Stomach (tissue), 9 donors: Measurements from ENCODE around the gene KRT83. TPM values are rescaled to one million over a fixed set of nuclear protein-coding genes. Genes with fewer than 3 reads are reported as not detected.

Experiments
- DNase-seq, 2 donors: peaks; one replicate each; pipeline versions ENCODE4 v3.0.0 to v3.0.0-alpha.2; 2013 to 2019
- H3K27ac ChIP-seq, 5 donors: fragments of 200-600 bp in 4 of 5; sonication (generic) in 4 of 5; one replicate each; pipeline ENCODE4 v1.5.1; 2013 to 2019; ENCODE audit warnings: mild to moderate bottlenecking in 1 of 5, moderate library complexity in 1 of 5
- H3K27me3 ChIP-seq, 3 donors: fragments of 200-600 bp; sonication (generic); one replicate each; pipeline ENCODE4 v1.5.1; 2017 to 2019; ENCODE audit warnings: mixed run types in 1 of 3
- H3K36me3 ChIP-seq, 4 donors: fragments of 200-600 bp; sonication (generic); 1 replicate in 3 of 4; 2 replicates in 1 of 4; pipeline ENCODE4 v1.5.1; 2016 to 2019
- H3K4me1 ChIP-seq, 4 donors: fragments of 200-600 bp; sonication (generic); one replicate each; pipeline ENCODE4 v1.5.1; 2016 to 2019
- H3K4me3 ChIP-seq, 4 donors: fragments of 200-600 bp; sonication (generic) in 3 of 4; one replicate each; pipeline ENCODE4 v1.5.1; 2016 to 2019; ENCODE audit warnings: mild to moderate bottlenecking in 1 of 4
- H3K9me3 ChIP-seq, 4 donors: fragments of 200-600 bp; sonication (generic); one replicate each; pipeline ENCODE4 v1.5.1; 2016 to 2019
- EP300 ChIP-seq: sonication (generic); formaldehyde crosslinking; IDR thresholded peaks from one replicate; pipeline ENCODE4 v1.6.1; 2017; ENCODE audit warnings: antibody characterized with exemption
- POLR2A ChIP-seq, 4 donors: fragments of 450-650 bp; IDR thresholded peaks; one replicate each; pipeline ENCODE4 v1.6.1; 2016; ENCODE audit warnings: antibody characterized with exemption in 4 of 4, control low read depth in 2 of 4, mild to moderate bottlenecking in 1 of 4, moderate library complexity in 1 of 4
- POLR2AphosphoS5 ChIP-seq, 3 donors: sonication (generic); formaldehyde crosslinking; IDR thresholded peaks; one replicate each; pipeline ENCODE4 v1.6.1; 2016; ENCODE audit warnings: antibody characterized with exemption in 3 of 3
- WGBS, 5 donors: extraction: QIAGEN DNeasy Blood & Tissue Kit in 3 of 5; methylation state at CpG; one replicate each; pipeline versions ENCODE4 v1.1.5 to v1.1.7; 2013 to 2018; 5-methylcytosine and 5-hydroxymethylcytosine counted together
- intact Hi-C: fragments of 100-400 bp; cut with DNase I; formaldehyde crosslinking; loops from one replicate; pipeline ENCODE4 v1.15.1; 2023; ENCODE audit warnings: low total_unique reads
- polyA plus RNA-seq, 3 donors: library from polyadenylated mRNA; stranded (reverse); fragments of 200-250 nt; gene quantifications; one replicate each; pipeline ENCODE4 v1.2.3, GENCODE V29; 2013
- total RNA-seq, 5 donors: library from RNA; depleted of rRNA; stranded (reverse); fragments of >200 nt; gene quantifications; one replicate each; pipeline versions ENCODE4 v1.1.0 to v1.2.3, GENCODE V29; 2014 to 2016
- TF ChIP-seq, protein P1 (sequence below), 7 experiments: fragments of 450-650 bp in 4 of 7; fragments of 200-600 bp in 3 of 7; sonication (generic) in 3 of 7; IDR thresholded peaks; one replicate each; pipeline ENCODE4 v1.5.1; 2016 to 2019; ENCODE audit warnings: antibody characterized with exemption in 7 of 7, control low read depth in 2 of 7, mild to moderate bottlenecking in 1 of 7
- donor health status: healthy with polysubstance abuse.
- donor health status: Bipolar disorder and iron deficiency.
- donor health status: healthy.

Gene KRT83
- total and polyA plus RNA-seq, 8 donors: not detected

DNA sequence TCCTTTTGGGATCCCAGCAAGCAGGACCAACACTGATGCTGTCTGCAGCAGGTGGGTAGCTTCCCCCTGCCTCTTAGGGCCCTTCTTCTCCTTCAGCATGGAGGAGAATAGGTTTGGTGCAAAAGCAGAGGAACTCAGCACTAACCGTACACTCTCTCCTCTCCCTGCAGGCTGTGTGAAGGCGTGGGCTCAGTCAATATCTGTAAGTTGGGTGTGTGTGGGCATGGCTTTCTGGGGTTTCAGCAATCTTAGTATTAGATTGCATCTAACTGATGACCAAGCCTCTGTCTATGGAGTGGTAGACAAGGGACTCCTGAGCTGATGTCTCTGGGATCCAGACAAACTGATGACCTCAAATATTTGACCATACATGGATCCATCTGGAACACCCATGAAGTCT, 31.8 kb upstream of the KRT83 start:
- peaks cover 0 to 9% (median 0%) of the 10 kb centered on the region in 3 donors for H3K27me3 ChIP-seq
- peaks cover 25 to 46% (median 32%) of the 10 kb centered on the region in 4 donors for H3K4me1 ChIP-seq
- intact Hi-C loops: no loop called here
- no peak overlapping the region for H3K27ac ChIP-seq
- H3K9me3 ChIP-seq: no peaks in the 10 kb centered on the region
- DNase-seq: no peak
- no peak overlapping the region for H3K4me3 ChIP-seq
- WGBS, 5 donors: 78 to 100% (median 87%) methylated on average over 2 of the region's 2 CpGs
- TF ChIP-seq, protein P1, sequence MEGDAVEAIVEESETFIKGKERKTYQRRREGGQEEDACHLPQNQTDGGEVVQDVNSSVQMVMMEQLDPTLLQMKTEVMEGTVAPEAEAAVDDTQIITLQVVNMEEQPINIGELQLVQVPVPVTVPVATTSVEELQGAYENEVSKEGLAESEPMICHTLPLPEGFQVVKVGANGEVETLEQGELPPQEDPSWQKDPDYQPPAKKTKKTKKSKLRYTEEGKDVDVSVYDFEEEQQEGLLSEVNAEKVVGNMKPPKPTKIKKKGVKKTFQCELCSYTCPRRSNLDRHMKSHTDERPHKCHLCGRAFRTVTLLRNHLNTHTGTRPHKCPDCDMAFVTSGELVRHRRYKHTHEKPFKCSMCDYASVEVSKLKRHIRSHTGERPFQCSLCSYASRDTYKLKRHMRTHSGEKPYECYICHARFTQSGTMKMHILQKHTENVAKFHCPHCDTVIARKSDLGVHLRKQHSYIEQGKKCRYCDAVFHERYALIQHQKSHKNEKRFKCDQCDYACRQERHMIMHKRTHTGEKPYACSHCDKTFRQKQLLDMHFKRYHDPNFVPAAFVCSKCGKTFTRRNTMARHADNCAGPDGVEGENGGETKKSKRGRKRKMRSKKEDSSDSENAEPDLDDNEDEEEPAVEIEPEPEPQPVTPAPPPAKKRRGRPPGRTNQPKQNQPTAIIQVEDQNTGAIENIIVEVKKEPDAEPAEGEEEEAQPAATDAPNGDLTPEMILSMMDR (IDR thresholded peaks at IDR 0.05): no peak
- TF ChIP-seq EP300 (no peak), POLR2AphosphoS5 (IDR thresholded peaks at IDR 0.05) (no peak), POLR2A (IDR thresholded peaks at IDR 0.05) (no peak)
- H3K36me3 ChIP-seq: no peaks in the 10 kb centered on the region

DNA sequence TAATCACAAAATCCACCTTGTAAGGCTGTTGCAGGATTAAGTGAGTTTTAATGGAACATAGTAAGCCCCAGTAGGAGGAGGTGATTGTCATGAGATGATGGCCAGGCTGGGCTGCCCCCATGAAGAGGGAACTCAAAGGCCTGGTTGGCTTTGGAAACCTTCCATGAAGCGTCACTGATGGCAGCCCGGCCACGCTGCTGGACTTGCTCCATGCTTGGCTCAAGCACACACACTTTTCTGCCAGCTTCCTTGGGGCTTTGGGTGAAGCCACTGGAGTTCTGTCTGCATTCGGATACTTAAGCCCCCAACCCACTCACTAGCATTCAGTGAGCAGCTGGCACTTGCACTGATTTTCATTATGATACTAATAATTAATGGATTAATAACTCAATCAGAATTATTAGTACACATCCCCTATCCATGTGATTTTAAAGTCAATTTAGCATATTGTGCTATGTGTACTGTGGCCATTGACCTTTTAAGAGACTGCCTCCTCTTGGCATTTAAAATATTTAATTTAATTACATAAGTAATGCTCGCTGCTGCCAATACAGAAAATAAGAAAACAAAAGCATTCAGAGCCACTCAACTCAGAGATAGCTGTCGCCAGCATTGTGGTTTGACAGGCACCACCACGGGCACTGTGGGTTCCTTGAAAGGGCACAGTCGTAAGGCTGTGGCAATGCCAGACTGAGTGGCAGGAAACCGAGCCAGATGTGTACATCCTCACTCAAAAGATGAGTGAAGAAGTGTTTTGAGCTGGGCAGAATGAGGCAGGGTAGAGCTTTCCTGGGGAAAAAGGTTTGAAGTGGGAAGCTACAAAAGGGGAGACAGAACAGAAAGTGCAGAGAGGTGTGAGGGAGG, 30.2 kb upstream of the KRT83 start:
- H3K36me3 ChIP-seq: no peaks in the 10 kb centered on the region
- H3K4me3 ChIP-seq: no peak overlapping the region
- peak overlapping the region in 2 of 5 donors; percentile 15 to 35 for H3K27ac ChIP-seq
- H3K4me1 ChIP-seq: peaks cover 34 to 62% (median 42%) of the 10 kb centered on the region in 4 donors
- peaks cover 0 to 8% (median 0%) of the 10 kb centered on the region in 3 donors for H3K27me3 ChIP-seq
- TF ChIP-seq POLR2AphosphoS5 (IDR thresholded peaks at IDR 0.05): peak in 1 of 3 donors; percentile 32
- no peak for TF ChIP-seq POLR2A (IDR thresholded peaks at IDR 0.05)
- TF ChIP-seq EP300: no peak
- TF ChIP-seq, protein P1 (IDR thresholded peaks at IDR 0.05): no peak
- intact Hi-C loops: no loop called here
- DNase-seq: peak; percentile 38 to 63
- no peaks in the 10 kb centered on the region for H3K9me3 ChIP-seq
- 19 to 37% (median 24%) methylated on average over 9 of the region's 9 CpGs for WGBS, 5 donors

GRCh38 chr12:52350786-52351185, 29.6 kb upstream of the KRT83 start:
- H3K27ac ChIP-seq: peak overlapping the region in 2 of 5 donors; percentile 2 to 15
- no peak for TF ChIP-seq POLR2A (IDR thresholded peaks at IDR 0.05)
- no peak for TF ChIP-seq POLR2AphosphoS5 (IDR thresholded peaks at IDR 0.05)
- TF ChIP-seq, protein P1 (IDR thresholded peaks at IDR 0.05): no peak
- TF ChIP-seq EP300: no peak
- peaks cover 0 to 1% (median 0%) of the 10 kb centered on the region in 3 donors for H3K27me3 ChIP-seq
- no peak overlapping the region for H3K4me3 ChIP-seq
- peak in 1 of 2 donors; percentile 18 for DNase-seq
- H3K4me1 ChIP-seq: peaks cover 41 to 68% (median 48%) of the 10 kb centered on the region in 4 donors
- H3K9me3 ChIP-seq: no peaks in the 10 kb centered on the region
- no peaks in the 10 kb centered on the region for H3K36me3 ChIP-seq
- intact Hi-C loops: no loop called here
- 95 to 97% (median 96%) methylated on average over 5 of the region's 5 CpGs for WGBS, 5 donors

DNA sequence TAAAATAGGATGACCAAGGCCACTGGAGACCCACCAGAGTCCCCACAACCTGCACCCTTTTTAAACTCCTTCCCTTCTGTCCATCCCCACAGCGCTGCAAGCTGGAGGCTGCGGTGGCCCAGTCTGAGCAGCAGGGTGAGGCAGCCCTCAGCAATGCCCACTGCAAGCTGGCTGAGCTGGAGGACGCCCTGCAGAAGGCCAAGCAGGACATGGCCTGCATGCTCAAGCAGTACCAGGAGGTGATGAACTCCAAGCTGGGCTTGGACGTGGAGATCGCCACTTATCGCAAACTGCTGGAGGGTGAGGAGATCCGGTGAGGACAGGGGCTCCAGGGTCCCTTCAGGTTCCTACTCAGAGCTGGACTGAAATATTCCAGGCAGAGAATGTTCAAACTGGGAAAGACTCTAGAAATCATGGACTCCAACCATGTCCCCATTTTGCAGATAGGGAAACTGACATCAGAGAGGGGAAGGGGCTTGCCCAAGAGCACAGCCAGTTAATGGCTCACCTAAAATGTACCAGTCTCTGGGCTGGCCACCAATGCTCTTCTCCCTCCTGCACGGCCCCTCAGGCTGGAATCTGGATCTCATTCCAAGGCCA, 28.9 kb upstream of the KRT83 start:
- Histone ChIP-seq H3K36me3 (no peaks in the 10 kb centered on the region), H3K4me1 (peaks cover 47 to 75% (median 51%) of the 10 kb centered on the region in 4 donors), H3K27me3 (no peaks in the 10 kb centered on the region), H3K4me3 (no peak overlapping the region), H3K27ac (no peak overlapping the region), H3K9me3 (no peaks in the 10 kb centered on the region)
- DNase-seq: peak in 1 of 2 donors; percentile 14
- 86 to 92% (median 91%) methylated on average over 8 of the region's 8 CpGs for WGBS, 5 donors
- TF ChIP-seq POLR2A (IDR thresholded peaks at IDR 0.05) (no peak), EP300 (no peak), POLR2AphosphoS5 (IDR thresholded peaks at IDR 0.05) (no peak)
- TF ChIP-seq, protein P1 (IDR thresholded peaks at IDR 0.05): no peak
- intact Hi-C loops: no loop called here
